NCI-H446 (cell line): ENCODE results near the gene ITPR1.
"Not testable (repeated sequence)": the region's sequence is repeated elsewhere in the genome, so short reads cannot be mapped to it uniquely, and the experiment has no call there.

Source experiments
- DNase-seq, 2 experiments: peaks; one replicate each; lab custom pipeline; 2025; lab: John Stamatoyannopoulos, UW

Gene ITPR1

DNA sequence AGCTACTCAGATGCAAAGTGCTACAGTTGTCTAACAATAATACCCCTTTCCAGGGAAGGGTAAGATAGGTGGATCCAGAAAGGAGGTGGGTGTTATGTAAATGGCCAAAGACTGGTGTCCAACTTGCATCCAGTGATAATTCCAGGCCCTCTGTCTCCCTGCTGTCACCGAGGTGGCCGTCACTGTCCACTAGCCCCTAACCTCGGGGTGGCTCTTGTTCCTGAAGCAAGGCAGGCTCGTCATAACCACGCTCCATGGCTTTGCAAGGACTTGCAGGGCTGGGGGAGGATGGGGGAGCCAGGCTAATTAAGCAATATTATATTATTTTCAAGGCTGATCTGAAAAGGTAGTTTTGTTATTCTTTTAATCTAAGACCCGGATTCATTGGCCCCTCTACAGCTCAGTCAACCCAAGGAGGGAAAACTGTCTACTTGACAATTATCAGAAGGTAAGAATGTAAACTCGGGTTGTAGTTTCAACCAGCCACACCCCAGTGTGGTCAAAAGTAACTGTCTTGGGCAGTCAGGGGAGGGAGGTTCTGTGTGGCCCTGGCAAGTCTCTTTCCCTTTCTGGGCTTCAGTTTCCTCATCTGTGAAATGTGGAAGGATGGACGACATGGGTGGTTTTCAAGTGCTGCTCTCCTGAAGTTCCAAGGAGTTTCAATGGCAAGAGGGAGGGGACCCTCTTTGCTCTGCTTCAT, 266.0 kb downstream of the ITPR1 start:
- no peak for DNase-seq

DNA sequence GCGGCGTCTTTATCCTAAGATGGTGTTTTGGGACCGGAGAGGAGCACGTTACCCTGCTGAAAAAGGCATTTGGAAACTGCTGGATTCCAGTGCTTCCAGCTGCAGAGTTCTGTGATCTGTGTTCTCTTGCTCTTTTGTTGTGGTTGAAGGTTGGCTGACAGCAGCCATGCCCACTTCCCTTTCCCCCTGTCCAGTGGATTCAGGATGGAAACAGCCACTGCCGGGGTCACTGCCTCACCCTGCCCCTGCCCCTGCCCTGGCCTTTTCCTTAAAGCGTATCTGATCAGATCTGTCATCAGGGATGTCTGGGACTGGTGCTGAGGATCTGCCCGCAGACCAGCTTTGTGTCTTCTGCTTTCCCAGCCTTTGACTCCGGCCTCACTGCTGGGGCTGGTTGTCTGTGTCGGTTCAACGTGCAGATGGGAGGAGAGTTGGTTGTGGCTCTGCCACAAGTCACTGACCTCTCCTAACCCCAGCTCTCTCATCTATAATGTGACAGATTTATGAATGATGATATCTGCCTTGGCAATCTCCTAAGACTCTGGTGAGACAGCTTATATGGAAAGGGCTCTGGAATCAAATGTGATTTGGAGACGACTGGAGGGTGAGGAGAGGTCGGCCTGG, 266.7 kb downstream of the ITPR1 start:
- DNase-seq, result no peak

DNA sequence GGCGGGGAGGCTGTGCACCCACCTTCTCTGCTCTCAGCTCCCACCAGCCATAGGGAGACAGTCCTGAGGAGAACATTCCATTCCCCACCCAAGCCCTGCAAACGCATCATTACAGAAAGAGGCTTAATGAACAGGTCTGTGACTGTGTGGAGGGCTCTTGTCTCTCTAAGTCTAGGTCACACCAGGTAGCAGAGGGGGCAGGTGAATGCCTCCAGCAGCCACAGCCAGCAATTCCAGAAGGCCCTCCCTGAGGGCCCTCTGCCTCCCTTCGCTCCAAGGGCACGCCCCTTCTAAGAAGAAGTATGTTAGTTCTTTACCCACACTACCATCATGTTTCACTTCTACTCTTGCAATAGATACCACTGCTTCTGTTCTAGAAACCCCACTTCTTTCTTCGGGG, 268.6 kb downstream of the ITPR1 start:
- no peak for DNase-seq

DNA sequence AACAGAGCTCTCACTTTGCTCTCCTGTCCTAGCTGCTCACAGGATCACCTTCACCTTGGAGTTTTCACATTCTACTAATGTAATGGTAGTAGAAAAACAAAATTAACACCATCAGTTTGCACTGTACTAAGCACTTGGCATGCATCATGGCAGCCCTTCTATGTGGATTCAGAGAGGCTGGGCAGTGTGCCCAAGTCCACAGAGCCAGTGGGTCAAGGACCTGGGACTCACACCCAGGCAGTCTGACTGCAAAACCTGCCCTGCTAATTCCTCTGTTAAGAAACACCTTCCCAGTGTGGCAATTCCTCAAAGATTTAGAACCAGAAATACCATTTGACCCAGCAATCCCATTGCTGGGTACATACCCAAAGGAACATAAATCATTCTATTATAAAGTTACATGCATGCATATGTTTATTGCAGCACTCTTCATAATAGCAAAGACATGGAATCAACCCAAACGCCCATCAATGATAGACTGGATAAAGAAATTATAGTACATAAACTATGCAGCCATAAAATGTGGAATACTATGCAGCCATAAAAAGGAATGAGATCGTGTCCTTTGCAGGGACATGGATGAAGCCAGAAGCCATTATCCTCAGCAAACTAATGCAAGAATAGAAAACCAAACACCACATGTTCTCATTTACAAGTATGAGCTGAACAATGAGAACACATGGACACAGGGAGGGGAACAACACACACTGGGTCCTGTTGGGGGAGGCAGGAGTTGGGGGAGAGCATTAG, 269.5 kb downstream of the ITPR1 start:
- not testable (repeated sequence) for DNase-seq

DNA sequence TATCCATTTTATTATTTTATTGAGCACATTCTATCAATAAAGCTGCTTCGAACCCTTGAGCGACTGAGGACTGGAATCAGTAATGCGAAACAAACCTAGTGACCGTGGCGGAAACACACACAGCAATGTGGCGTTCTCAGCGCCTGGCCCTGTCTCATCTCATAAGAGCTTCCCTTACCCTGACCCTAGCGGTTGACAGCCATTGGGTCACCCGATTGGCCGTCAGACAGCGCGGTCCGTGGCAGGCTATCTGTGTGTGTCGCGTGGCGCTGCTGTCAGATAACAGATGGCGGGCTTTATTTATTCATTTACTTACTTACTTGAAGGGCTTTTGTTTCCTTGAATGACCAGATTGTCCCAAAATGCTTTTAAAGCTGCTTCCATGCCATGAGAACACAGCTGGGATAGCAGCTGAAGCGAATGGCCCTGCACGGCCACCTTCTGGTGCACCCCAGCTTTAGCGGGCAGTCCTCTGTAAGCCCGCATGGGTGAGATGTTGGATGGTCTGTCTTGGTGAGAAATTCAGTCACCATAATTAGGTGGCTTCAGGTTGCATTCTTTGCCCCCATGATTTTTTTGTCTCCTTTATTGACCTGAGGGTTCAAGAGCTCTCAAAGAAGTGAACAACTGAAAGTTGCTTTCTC, 270.6 kb downstream of the ITPR1 start:
- DNase-seq, result no peak

DNA sequence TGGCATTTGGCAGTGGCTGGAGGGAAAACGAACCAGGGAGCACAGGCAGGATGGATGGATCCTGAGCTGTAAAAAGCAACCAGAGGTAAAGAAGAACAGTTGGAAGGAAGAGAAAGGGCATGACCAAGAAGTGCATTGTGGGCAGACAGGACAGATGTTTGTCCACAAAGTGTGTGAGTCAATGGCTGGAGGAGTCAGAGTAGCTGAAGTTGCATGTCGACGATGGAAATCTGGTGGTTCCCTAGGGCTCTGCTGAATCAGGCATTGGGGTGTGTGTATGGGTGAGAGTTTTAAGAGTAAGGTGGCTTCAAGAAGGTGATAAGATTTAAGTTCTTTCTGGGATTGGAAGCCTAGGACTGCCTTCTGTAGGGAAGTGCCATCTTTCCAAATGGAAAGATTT, 272.1 kb downstream of the ITPR1 start:
- DNase-seq, result no peak

DNA sequence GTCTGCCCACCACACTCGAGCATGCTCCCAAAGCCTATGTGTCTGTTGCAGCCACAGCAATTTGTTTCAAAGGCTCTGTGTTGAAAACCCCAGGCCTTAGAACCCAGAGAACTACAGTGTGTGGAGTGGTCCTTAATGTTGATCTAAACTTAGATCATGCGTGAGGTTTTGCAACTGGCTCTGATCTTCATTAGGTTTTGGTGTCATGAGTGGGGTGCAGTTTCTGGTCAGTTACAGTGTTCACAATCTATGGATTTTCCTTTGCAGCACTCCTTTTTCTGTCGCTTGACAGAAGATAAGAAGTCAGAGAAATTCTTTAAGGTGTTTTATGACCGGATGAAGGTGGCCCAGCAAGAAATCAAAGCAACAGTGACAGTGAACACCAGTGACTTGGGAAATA, 273.1 kb downstream of the ITPR1 start:
- DNase-seq, result no peak

DNA sequence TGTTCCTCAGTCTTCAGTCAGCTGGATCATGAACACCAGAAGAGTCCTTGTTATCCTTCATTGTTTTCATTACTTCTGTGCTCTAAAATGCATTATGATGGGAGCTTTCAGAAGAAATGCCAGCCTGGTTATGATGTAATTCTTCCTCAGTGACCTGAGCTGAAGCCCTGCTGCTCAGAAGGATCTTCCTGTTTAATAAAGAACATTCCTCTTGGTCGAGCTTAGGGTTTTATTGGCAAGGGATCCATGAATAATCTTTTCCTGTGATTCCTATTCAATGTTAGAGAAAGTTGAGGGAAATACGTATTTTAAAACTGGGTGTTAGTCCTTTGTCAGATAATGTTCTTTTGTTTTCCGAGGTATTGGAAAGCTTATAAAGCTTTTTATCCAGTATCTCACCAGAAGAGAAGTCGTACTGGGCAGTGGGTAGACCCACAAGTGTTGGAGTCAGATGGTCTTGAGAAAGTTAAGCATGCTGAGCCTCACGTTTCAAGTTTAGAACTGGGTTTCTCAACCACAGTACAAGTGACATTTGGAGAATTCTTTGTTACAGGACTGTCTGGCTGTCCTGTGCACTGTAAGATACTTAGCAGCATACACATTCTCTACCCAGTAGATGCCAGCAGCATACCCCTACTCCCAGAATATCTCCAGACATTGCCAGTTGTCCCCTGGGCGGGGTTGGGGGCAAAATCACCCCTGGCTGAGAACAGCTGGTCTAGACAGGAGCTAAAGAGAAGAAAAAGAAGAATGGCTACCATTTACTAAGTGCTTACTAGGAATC, 273.8 kb downstream of the ITPR1 start:
- no peak for DNase-seq

DNA sequence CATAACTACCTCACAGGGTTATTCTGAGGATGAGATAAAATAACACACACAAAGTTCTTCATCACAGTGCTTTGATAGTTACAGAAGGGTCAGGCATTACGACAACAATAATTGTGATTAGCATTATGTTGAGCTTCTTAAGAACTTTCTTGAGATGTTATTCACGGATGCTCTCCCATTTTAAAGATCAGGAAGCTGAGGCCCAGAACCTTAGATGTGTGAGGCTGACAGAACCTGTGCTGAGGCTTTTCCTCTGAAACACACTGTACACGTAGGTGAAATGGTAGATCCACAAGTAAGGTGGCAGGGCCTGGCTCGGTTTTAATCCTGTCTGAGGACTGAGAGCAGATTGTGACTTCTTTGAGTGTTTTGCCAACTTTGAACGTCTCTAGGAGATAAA, 274.9 kb downstream of the ITPR1 start:
- no peak for DNase-seq

DNA sequence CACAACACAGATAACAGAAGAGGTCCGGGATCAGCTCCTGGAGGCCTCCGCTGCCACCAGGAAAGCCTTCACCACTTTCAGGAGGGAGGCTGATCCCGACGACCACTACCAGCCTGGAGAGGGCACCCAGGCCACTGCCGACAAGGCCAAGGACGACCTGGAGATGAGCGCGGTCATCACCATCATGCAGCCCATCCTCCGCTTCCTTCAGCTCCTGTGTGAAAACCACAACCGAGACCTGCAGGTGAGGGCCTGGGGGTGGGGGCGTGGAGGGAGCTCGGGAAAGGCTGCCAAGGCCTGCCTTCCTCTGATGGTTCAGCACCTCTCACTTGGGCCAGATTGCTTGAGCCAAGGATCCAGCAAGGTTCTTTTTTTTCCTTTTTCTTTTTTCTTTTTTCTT, 275.4 kb downstream of the ITPR1 start:
- no peak for DNase-seq

DNA sequence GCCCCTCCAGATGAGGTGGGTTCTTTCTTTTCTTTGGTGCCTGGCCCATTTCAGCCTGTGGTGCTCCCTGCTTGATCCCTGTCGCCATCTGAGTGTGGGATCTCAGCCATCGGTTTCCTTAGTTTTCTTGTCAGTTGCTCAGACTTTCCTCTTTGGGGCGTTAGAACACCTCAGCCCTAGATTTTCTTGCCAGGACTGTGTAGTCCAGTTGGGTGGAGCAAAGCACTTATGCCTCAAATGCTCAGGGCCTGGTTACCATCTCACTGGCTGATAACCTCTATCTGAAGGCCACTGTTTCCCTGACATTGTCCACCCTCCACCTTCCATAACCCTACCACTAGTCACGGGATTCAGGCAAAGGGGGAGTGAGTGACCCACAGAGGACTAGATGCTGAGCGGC, 277.4 kb downstream of the ITPR1 start:
- no peak for DNase-seq

DNA sequence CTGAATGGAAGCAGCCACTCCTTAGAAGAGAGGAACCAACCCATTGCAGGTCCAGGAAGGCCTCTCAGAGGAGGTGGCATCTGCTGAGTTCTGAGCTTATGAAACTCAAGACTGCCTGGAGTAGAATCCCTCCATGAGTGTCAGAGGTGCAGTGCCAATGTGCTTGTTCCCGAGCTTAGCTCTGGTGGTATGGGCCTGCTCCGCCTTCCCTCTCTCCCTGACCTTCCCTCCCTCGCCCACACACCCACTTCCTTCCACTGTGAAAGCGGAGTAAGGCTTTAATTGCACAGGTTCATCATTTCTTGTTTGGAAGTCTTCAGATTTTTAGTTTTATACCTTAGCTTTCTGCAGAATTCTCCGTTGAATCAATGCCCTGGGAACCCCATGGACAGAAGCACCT, 278.1 kb downstream of the ITPR1 start:
- no peak for DNase-seq

DNA sequence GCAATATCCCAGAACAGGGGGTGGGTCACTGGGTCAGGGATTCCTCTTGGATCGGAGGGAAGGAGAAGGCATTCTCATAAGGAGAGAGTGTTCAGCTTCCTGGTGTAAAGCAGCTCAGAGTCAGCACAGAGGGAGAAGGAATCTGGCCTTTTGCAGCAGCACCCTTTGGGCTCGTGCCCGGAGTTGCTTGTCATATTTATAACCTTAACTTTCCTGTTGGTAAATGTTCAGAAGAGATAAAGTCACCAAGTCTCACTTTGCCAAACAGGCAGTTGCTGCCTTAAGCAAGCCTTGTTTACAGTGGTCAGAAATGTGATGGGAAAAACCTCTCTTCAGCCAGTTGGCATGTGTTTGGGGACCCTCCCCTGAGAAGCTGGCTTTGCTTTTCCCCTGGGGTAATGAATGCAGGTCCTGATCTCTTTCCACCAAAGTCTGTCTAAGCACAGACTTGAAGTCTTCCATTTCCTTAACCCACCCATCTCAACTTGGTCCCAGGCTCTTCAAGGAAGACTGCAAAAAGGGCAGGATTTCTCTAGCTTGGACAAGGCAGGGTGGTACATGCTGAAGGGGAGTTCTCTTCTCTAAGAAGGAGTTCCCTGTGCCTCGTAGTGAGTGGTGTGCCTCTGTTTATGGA, 279.1 kb downstream of the ITPR1 start:
- DNase-seq, result no peak

DNA sequence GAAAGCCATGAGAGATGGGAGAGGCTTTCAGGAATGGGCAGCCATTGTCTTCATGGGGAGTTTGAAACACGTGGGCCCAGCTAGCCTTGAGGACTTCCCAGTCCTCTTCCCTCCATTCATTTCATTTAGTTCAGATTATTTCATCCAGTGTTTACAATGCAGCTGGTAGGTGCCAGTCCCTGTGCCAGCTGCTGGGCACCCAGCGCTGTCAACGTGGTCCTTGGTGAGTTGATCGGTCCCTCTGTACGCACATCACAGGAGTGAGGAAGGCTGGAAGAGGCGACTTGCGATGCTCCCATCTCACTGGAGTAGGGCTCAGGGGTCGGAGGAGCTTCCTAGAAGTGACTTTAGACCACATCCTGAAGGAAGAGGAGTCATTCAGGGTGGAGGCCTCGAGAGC, 279.7 kb downstream of the ITPR1 start:
- no peak for DNase-seq

DNA sequence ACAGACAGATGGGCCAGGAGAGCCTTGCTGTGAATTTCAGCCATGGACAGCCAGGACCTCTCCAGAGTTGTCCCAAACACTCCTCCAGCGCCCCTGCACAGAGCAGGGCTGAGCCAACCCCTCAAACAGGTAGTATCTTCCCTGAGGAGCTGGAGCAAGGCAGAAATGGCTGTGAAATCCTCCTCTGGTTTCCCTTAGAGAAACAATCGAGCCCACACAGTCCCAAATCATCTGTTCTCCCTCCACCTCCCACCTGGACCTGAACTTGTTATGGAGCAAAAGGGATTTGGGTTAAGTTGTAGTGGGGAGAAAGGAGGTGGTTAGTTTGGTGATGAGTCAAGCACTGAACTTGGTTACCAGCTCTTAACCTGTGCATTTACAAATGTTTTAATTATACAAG, 280.4 kb downstream of the ITPR1 start:
- no peak for DNase-seq

DNA sequence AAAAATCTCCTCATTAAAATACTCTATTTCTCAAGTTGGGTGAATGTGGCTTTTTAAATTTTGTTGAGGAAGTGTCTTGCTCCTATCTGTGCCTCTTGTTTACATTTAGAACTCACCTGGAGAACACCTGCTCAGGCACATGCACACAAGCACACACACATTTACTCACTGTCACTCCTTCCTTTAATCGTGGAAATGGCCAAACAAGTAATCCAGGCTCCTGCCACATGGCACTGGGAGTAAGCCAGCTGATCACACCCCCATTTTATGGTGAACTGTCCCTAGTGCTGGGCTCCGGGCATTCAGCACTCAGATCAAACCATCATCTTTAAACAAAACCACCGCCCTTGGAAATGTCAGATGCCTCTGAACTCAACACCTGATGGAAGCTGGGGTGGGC, 281.4 kb downstream of the ITPR1 start:
- DNase-seq, result no peak

DNA sequence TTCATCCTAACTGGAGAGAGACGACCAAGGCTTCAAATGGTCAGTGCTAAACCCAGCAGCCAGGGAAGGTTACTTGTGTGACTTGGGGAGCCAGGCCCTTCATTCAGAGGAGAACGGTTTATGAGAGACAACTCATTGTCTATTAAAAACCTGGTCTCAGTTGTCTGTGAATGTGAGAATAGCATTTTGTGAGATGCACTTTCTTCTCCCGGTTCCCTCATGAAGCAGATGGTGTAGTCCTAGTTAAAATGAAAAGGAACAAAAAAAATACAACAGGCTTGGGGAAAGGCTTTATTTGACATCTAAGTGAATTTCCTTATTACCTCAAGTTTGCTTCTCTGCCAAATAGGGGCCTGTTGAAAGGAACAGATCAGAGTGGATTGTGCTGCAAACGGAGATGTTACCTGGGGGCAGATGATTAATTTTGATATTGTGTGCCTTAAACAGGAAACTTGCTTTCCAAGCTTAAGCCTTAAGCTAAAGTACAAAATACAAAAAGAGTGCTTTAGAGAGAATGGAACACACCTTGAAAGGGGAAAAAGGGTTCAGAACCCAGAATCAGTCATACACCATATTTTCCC, 283.3 kb downstream of the ITPR1 start:
- no peak for DNase-seq

DNA sequence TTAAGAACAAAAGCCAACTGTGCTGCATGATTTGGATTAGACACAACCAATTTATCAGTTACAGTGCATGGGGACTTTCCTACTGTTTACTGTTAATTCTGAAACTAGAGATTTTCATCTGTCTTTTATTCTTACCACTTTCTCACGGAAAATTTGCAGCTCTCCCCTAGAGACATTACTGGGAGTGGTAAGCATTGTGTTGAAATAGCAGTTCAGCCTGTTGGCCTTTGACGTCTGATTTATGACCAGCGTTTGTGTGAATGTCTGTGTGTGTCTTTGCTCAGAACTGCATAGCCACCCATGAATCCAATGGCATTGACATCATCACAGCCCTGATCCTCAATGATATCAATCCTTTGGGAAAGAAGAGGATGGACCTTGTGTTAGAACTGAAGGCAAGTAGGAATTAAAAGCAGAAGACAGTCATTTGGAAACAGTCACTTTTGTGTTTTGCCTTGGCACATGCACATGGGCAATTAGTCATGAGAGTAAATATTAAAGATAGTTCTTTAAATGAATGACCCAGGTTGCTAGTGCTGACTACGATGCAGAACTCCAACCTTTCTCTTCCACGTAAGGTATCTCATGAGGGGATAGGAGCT, 283.9 kb downstream of the ITPR1 start:
- no peak for DNase-seq

DNA sequence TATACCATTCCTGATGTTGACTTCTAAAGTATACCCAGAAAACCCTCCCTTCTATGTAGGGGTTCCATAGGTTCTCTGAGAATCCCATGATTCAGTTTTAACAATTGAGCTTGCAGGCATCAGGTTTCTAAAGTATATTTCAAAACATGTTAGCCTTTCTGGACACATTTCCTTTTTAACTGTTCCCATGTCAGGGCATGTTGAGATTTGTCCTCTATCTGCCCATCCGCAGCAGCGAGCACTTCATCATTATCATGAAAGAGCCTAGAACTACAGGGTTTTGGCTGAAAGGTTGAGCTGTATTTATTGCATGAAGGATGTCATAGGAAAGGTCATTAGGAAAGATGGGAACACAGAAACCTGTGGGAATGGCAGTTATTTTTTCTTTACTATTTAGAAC, 285.0 kb downstream of the ITPR1 start:
- no peak for DNase-seq

DNA sequence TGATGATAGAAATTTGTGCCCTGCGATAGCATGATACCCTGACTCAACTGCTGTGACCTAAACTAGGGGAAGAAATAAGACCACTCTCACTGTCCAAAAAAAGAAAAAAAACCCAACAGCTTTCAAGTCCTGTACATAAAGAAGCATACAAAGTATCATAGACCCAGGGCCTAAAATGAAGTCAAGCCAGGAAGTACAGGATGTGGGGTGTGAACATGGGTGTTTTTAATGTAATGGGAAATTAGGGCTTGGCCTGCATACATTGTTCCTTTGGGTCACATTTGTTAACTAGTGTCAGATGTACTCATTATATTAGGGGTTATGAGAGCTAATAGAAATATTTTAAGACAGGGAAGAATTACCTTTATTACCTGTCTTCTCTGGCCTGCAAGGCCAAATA, 285.6 kb downstream of the ITPR1 start:
- DNase-seq, result no peak

DNA sequence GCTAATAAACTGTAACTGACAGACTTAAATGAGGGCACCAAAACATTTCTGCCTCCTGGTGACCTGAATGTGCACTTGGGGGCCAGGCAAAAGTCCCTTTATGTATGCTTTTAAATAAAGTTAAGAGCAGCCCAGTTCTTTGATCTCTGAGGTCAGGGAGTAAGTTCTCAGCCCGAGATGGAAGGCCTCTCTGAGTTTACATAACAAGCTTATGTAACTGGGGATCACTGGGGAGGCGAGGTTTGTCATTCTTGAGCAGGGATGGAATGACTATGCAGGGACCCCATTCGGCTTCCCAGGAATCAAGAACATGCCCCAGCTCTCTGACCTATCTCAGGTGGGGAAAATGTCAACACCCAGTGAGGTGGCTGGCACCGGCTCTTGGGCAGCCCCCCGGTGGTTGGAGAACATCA, 287.4 kb downstream of the ITPR1 start:
- no peak for DNase-seq
